GM21576 (cell line): ENCODE results near the gene PTER.

Source experiments
- ATAC-seq: cut with Tn5 transposase; IDR thresholded peaks from one replicate; pipeline ENCODE4 v1.9.1; 2021; ENCODE audit warnings: mild to moderate bottlenecking, moderate library complexity; ENCODE audit not compliant: unreplicated experiment

The PTER gene

GRCh38 chr10:16529853-16530252 is 93.0 kb downstream of the PTER start:
- no peak for ATAC-seq

GRCh38 chr10:16536155-16536554 is 99.3 kb downstream of the PTER start:
- no peak for ATAC-seq

- no peak for ATAC-seq
These were observed 107.3 kb downstream of the PTER start for GRCh38 chr10:16544099-16544498.

DNA sequence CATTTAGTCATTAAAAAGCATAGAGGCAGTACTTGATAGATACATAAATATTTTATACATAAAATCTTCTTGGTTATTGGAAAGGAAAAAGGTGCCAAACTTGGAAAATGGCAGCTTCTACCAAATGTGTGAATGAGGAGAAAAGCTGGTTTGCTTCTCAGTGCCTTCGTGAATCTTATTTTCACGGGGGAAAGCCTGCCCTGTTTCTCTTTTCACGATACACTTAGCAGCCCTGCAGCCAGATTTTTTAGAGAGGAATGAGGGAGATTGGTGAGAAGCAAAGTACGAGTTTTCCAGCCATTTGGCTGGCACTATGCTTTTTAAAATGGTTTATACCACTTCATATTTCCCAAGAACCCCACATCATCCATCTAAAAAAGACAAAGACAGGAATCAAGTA is 107.8 kb downstream of the PTER start:
- no peak for ATAC-seq

GRCh38 chr10:16545116-16545736 is 108.4 kb downstream of the PTER start:
- ATAC-seq, result peak; percentile 60

DNA sequence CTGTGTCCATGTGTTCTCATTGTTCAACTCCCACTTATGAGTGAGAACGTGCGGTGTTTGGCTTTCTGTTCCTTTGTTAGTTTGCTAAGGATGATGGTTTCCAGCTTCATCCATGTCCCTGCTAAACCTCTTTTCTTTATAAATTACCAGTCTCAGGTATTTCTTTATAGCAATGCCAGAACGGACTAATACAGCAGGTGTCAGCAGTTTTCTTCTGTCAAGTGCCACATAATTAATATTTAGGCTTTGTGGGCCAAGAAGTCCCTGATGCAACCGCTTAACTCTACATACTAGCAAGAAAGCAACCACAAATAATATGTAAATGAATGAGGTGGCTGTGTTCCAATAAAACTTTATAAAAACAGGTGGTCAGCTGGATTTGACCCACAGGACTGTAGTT is 111.2 kb downstream of the PTER start:
- ATAC-seq, result no peak

GRCh38 chr10:16559236-16559773 is 122.5 kb downstream of the PTER start:
- ATAC-seq, result no peak

DNA sequence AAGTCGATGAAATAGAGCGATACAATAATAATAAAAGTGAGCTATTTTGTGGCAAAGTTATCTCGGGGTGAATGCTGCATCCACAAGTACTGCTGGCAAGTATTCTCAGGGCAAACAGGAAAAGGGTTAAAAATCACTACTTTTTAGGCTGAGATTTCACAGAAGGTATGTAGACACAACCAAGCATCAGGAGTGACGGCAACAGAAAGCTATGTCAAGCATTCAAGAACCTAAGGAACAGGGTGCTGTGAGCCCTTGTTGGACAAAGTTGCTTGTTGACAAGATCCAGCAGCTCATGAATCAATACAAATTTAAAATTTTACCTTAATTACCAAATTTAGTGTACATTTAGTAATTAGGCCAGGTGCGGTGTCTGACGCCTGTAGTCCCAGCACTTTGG is 126.1 kb downstream of the PTER start:
- ATAC-seq, result no peak
